Measurements from ENCODE around the gene MYO1E.

MYO1E gene

GRCh38 chr15:59200560-59200959, 172.1 kb downstream of the MYO1E start:
- no peak overlapping the region for H3K4me3 ChIP-seq (replicated peaks; ENCODE audit: low read depth, low read length)
- no peak for TF ChIP-seq CTCF (IDR thresholded peaks at IDR 0.05; ENCODE audit: insufficient read depth, low read length, poor library complexity, severe bottlenecking)
- peaks cover 32% of the 10 kb centered on the region for H3K36me3 ChIP-seq (ENCODE audit: control insufficient read depth, insufficient read depth, low read length)
- DNase-seq (ENCODE audit: extremely low read depth, insufficient read length), result no peak
- no peaks in the 10 kb centered on the region for H3K27me3 ChIP-seq (replicated peaks; ENCODE audit: control insufficient read depth, insufficient read depth, low read length)

DNA sequence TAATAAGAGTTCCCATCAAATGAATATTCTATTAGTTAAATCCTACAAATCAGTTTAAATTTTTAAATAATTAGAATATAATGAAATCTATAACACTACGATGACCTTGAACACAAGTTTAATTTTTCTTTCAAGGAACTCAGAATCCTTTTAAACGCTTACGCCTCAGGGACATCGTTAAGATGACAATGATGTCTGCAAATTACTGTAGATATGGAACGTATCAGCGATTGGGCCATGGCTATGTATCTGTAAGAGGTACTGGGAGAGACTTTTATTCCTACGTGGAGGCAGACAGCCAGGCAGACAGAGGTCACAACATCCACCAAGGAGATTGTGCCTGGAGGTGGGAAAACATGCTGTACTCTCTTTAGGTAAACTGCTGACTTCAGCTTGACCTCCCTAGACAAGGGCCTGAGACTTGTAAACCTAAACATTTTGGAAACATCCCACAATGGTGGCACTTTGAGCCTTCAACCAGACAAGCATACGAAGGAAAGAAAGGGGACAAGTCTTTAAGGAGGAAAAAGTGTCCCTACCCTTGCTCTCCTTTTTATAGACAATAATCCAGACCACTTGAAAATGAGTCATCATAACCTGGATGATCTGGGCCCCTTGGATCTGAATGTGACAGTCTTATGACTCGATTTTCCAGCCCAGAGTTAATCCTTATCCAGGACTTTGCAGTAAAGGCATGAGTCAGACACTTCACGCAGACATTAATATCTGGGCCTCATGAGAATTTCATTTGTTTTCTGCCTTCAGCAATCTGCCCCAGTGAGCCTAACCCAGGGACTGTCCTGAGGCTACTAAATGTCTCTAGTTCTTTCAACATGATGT, 172.8 kb downstream of the MYO1E start:
- H3K36me3 ChIP-seq (ENCODE audit: control insufficient read depth, insufficient read depth, low read length), result peaks cover 33% of the 10 kb centered on the region
- DNase-seq (ENCODE audit: extremely low read depth, insufficient read length), result no peak
- no peaks in the 10 kb centered on the region for H3K27me3 ChIP-seq (replicated peaks; ENCODE audit: control insufficient read depth, insufficient read depth, low read length)
- TF ChIP-seq CTCF (IDR thresholded peaks at IDR 0.05; ENCODE audit: insufficient read depth, low read length, poor library complexity, severe bottlenecking), result no peak
- H3K4me3 ChIP-seq (replicated peaks; ENCODE audit: low read depth, low read length), result no peak overlapping the region

DNA sequence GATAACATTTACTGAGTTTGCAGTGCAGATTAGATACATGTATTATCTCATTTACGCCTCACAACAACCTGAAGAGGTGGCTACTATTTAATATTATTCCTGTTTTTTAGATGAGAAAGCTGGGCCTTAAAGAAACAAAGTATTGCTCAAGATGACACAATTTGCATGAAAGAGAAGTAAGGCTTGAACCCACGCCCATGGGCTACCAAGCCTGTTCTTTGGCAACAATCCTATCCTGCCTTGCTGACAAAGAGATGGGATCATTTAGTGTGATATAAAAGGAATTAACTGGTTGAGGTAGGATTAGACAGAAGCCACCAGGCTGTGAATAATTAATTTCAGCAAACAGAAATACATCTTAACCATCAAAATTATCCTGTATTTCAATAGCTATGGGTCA, 175.2 kb downstream of the MYO1E start:
- DNase-seq (ENCODE audit: extremely low read depth, insufficient read length), result no peak
- Histone ChIP-seq H3K36me3 (ENCODE audit: control insufficient read depth, insufficient read depth, low read length) (peaks cover 33% of the 10 kb centered on the region), H3K4me3 (replicated peaks; ENCODE audit: low read depth, low read length) (no peak overlapping the region), H3K27me3 (replicated peaks; ENCODE audit: control insufficient read depth, insufficient read depth, low read length) (no peaks in the 10 kb centered on the region)
- TF ChIP-seq CTCF (IDR thresholded peaks at IDR 0.05; ENCODE audit: insufficient read depth, low read length, poor library complexity, severe bottlenecking), result no peak

- no peak for DNase-seq (ENCODE audit: extremely low read depth, insufficient read length)
These were observed 176.3 kb downstream of the MYO1E start for GRCh38 chr15:59196416-59196815.

DNA sequence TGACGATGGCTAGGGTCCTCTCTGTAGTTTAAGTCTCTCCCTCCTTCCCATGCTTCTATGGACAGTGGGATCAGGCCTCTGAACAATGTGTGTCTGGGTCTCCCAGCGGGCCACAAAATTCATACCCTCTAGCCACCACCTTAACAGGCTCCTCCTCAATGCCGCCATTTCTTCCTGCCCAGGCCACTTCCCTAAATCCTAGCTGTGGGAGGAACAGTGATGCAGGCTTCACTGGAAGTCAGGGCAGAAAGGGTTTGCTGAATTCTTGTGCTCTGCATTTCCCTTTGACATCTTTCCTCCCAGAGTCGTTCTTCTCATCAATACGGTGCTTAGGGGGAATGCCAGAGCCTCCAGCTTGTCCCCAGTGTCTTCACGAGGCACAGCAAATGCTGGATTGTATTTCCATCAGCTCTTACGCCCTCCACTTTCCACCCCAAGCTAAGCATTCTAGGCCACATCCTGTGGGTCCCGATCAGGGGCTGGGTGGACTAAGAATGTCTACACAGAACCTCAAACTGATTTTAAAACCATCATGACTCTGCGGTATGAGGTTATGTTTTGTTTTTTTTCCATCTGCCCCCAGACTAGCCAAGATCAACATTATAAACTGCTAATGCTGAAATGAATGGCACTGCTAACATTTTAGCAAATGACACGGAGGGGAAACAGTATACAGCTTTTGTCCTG, 177.9 kb downstream of the MYO1E start:
- no peak for DNase-seq (ENCODE audit: extremely low read depth, insufficient read length)
- Histone ChIP-seq H3K27me3 (replicated peaks; ENCODE audit: control insufficient read depth, insufficient read depth, low read length) (no peaks in the 10 kb centered on the region), H3K36me3 (ENCODE audit: control insufficient read depth, insufficient read depth, low read length) (peaks cover 39% of the 10 kb centered on the region), H3K4me3 (replicated peaks; ENCODE audit: low read depth, low read length) (no peak overlapping the region)
- TF ChIP-seq CTCF (IDR thresholded peaks at IDR 0.05; ENCODE audit: insufficient read depth, low read length, poor library complexity, severe bottlenecking), result no peak

More at GRCh38 chr15:59196416-59196815, 176.3 kb downstream of the MYO1E start:
- no peak overlapping the region for H3K4me3 ChIP-seq (replicated peaks; ENCODE audit: low read depth, low read length)
- H3K36me3 ChIP-seq (ENCODE audit: control insufficient read depth, insufficient read depth, low read length), result peaks cover 38% of the 10 kb centered on the region
- no peak for TF ChIP-seq CTCF (IDR thresholded peaks at IDR 0.05; ENCODE audit: insufficient read depth, low read length, poor library complexity, severe bottlenecking)
- no peaks in the 10 kb centered on the region for H3K27me3 ChIP-seq (replicated peaks; ENCODE audit: control insufficient read depth, insufficient read depth, low read length)
